Ishikawa (cell line): ENCODE measurements around the gene CFAP77.

Experiments
- CEBPB ChIP-seq: IDR thresholded peaks from 2 replicates; pipeline ENCODE4 v1.6.1; 2012
- CREB1 ChIP-seq: IDR thresholded peaks from 2 replicates; pipeline ENCODE4 v1.6.1; 2012; ENCODE audit warnings: low read depth
- EP300 ChIP-seq: IDR thresholded peaks from 2 replicates; pipeline ENCODE4 v1.6.1; 2012; ENCODE audit warnings: borderline replicate concordance
- FOXM1 ChIP-seq: IDR thresholded peaks from 2 replicates; pipeline ENCODE4 v1.6.1; 2012; ENCODE audit warnings: low read depth, borderline replicate concordance
- MAX ChIP-seq: IDR thresholded peaks from 2 replicates; pipeline ENCODE4 v1.6.1; 2012
- RAD21 ChIP-seq: IDR thresholded peaks from 2 replicates; pipeline ENCODE4 v1.6.1; 2012; ENCODE audit warnings: low read depth
- TAF1 ChIP-seq: IDR thresholded peaks from 2 replicates; pipeline ENCODE4 v1.6.1; 2012; ENCODE audit warnings: low read depth, mild to moderate bottlenecking
- TCF12 ChIP-seq: IDR thresholded peaks from 2 replicates; pipeline ENCODE4 v1.6.1; 2012; ENCODE audit warnings: low read depth
- TEAD4 ChIP-seq: IDR thresholded peaks from 2 replicates; pipeline ENCODE4 v1.6.1; 2012
- YY1 ChIP-seq: IDR thresholded peaks from 2 replicates; pipeline ENCODE4 v1.6.1; 2012; ENCODE audit warnings: low read depth
- ZBTB7A ChIP-seq: IDR thresholded peaks from 2 replicates; pipeline ENCODE4 v1.6.1; 2012; ENCODE audit warnings: low read depth
- TF ChIP-seq, protein P1 (sequence below): IDR thresholded peaks from 2 replicates; pipeline ENCODE4 v1.6.1; 2012; ENCODE audit warnings: low read depth, mild to moderate bottlenecking
- TF ChIP-seq, protein P2 (sequence below): IDR thresholded peaks from 2 replicates; pipeline ENCODE4 v1.6.1; 2012

DNA sequence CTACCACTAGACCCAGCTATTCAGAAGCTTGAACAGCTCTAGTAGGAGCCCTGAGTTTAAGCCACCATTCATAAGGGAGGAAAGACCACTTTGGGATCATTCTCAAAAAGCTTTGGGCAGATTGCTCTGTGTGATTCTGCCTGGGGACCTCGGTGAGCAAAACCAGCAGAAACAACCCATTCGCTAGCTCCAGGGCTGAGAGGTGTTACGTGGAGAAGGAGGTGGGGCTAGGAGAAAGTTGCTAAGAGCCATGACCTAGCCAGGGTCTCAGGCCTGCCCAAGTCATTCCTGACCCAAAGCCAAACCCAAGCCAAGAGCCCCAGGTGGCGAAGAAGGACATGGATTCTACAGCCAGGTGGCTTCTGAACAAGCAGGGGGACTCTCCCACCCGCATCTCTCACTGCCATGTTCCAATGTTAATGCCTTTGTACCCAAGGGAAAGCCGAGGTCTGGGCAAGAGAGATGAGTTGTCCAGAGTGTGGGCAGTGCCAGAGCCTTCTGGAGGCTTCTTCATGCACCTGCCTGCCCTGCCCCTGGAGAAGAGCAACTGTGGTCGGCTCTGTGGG lies 168.4 kb downstream of the CFAP77 start:
- TF ChIP-seq, protein P1, sequence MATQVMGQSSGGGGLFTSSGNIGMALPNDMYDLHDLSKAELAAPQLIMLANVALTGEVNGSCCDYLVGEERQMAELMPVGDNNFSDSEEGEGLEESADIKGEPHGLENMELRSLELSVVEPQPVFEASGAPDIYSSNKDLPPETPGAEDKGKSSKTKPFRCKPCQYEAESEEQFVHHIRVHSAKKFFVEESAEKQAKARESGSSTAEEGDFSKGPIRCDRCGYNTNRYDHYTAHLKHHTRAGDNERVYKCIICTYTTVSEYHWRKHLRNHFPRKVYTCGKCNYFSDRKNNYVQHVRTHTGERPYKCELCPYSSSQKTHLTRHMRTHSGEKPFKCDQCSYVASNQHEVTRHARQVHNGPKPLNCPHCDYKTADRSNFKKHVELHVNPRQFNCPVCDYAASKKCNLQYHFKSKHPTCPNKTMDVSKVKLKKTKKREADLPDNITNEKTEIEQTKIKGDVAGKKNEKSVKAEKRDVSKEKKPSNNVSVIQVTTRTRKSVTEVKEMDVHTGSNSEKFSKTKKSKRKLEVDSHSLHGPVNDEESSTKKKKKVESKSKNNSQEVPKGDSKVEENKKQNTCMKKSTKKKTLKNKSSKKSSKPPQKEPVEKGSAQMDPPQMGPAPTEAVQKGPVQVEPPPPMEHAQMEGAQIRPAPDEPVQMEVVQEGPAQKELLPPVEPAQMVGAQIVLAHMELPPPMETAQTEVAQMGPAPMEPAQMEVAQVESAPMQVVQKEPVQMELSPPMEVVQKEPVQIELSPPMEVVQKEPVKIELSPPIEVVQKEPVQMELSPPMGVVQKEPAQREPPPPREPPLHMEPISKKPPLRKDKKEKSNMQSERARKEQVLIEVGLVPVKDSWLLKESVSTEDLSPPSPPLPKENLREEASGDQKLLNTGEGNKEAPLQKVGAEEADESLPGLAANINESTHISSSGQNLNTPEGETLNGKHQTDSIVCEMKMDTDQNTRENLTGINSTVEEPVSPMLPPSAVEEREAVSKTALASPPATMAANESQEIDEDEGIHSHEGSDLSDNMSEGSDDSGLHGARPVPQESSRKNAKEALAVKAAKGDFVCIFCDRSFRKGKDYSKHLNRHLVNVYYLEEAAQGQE, result no peak
- no peak for TF ChIP-seq EP300
- TF ChIP-seq FOXM1, result no peak
- TF ChIP-seq TCF12, result no peak
- TF ChIP-seq CEBPB, result no peak
- TF ChIP-seq TAF1, result no peak
- no peak for TF ChIP-seq CREB1
- no peak for TF ChIP-seq MAX
- TF ChIP-seq, protein P2, sequence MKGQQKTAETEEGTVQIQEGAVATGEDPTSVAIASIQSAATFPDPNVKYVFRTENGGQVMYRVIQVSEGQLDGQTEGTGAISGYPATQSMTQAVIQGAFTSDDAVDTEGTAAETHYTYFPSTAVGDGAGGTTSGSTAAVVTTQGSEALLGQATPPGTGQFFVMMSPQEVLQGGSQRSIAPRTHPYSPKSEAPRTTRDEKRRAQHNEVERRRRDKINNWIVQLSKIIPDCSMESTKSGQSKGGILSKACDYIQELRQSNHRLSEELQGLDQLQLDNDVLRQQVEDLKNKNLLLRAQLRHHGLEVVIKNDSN, result no peak
- no peak for TF ChIP-seq RAD21
- TF ChIP-seq YY1, result no peak
- no peak for TF ChIP-seq ZBTB7A
- TF ChIP-seq TEAD4, result no peak
